B cell (primary cell): ENCODE results near the gene INPP4A. TPM values are rescaled to one million over a fixed set of nuclear protein-coding genes. Genes with fewer than 3 reads are reported as not detected.

Experiments used
- ATAC-seq: fragments of 200-7000 bp; cut with Tn5 transposase; one replicate; pipeline ENCODE4 v1.10.0; 2021; ENCODE audit warnings: low read depth, mild to moderate bottlenecking, moderate number of reproducible peaks, moderate library complexity
- CTCF ChIA-PET: fragments of 350-600 bp; sonication (Branson Sonifier 250); formaldehyde crosslinking; loops from one replicate; lab custom pipeline; 2021; ENCODE audit warnings: antibody characterized with exemption, inconsistent platforms; lab: Charles Lee
- POLR2A ChIA-PET: fragments of 350-600 bp; sonication (Branson Sonifier 250); formaldehyde crosslinking; loops from one replicate; lab custom pipeline; 2021; ENCODE audit warnings: antibody characterized with exemption; lab: Charles Lee
- DNase-seq: peaks from one replicate; pipeline ENCODE4 v3.0.0; 2013
- H2AFZ ChIP-seq: 2 replicates; pipeline ENCODE4 v1.6.1; 2012; ENCODE audit warnings: mild to moderate bottlenecking, low read depth, low read length; ENCODE audit not compliant: insufficient read depth, poor library complexity, severe bottlenecking
- H3K27ac ChIP-seq, 2 donors: 1 replicate in 1 of 2; 2 replicates in 1 of 2; pipeline ENCODE4 v1.5.1; 2012 to 2013; ENCODE audit warnings: low read length in 2 of 2, mild to moderate bottlenecking in 2 of 2, moderate library complexity in 1 of 2
- H3K27me3 ChIP-seq, 4 experiments: fragments of 200-600 bp in 1 of 4; sonication (generic) in 1 of 4; replicated peaks in 1 of 4; 1 replicate in 2 of 4; 2 replicates in 2 of 4; pipeline versions ENCODE4 v1.6.1 to v1.7.0; 2013 to 2016; ENCODE audit warnings: low read length in 3 of 4, mild to moderate bottlenecking in 2 of 4, mixed read lengths in 1 of 4, moderate library complexity in 1 of 4; ENCODE audit not compliant: insufficient read depth in 4 of 4, control insufficient read depth in 3 of 4; ENCODE audit errors: control extremely low read depth in 1 of 4
- H3K36me3 ChIP-seq, 2 experiments: replicated peaks in 1 of 2; 1 replicate in 1 of 2; 2 replicates in 1 of 2; pipeline versions ENCODE4 v1.6.1 to v1.7.1; 2013; ENCODE audit warnings: low read length in 1 of 2; ENCODE audit not compliant: insufficient read depth in 2 of 2, control insufficient read depth in 1 of 2; ENCODE audit errors: control extremely low read depth in 1 of 2, extremely low read depth in 1 of 2
- H3K4me1 ChIP-seq, 2 donors: fragments of 200-600 bp in 1 of 2; sonication (generic) in 1 of 2; 1 replicate in 1 of 2; 2 replicates in 1 of 2; pipeline versions ENCODE4 v1.5.1 to v1.6.1; 2013 to 2017; ENCODE audit warnings: low read length in 2 of 2; ENCODE audit not compliant: control insufficient read depth in 2 of 2, insufficient read depth in 2 of 2
- H3K4me2 ChIP-seq: replicated peaks from 2 replicates; pipeline ENCODE3; 2012; ENCODE audit warnings: mild to moderate bottlenecking, low read depth, low read length; ENCODE audit not compliant: poor library complexity, severe bottlenecking
- H3K4me3 ChIP-seq, 5 experiments: fragments of 200-600 bp in 1 of 5; sonication (generic) in 1 of 5; 1 replicate in 3 of 5; 2 replicates in 2 of 5; pipeline versions ENCODE4 v1.5.1 to v1.7.0; 2011 to 2016; ENCODE audit warnings: low read length in 4 of 5, mild to moderate bottlenecking in 4 of 5, low read depth in 2 of 5, control low read depth in 1 of 5, moderate library complexity in 1 of 5; ENCODE audit not compliant: insufficient read depth in 1 of 5; ENCODE audit errors: control extremely low read depth in 1 of 5, extremely low read depth in 1 of 5
- H3K79me2 ChIP-seq: fragments of 200-600 bp; sonication (generic); one replicate; pipeline ENCODE4 v1.6.0; 2016; ENCODE audit warnings: low read length; ENCODE audit not compliant: control insufficient read depth, insufficient read depth
- H3K9ac ChIP-seq: fragments of 200-600 bp; sonication (generic); 2 replicates; pipeline ENCODE4 v1.6.1; 2017; ENCODE audit warnings: mild to moderate bottlenecking, low read length, moderate library complexity
- H3K9me3 ChIP-seq, 3 donors: one replicate each; pipeline versions ENCODE4 v1.6.1 to v1.7.1; 2013; ENCODE audit warnings: low read length in 2 of 3; ENCODE audit not compliant: control insufficient read depth in 2 of 3, insufficient read depth in 1 of 3; ENCODE audit errors: control extremely low read depth in 1 of 3
- H4K20me1 ChIP-seq: 2 replicates; pipeline ENCODE4 v1.6.0; 2012; ENCODE audit warnings: mild to moderate bottlenecking, low read length; ENCODE audit not compliant: insufficient read depth, control insufficient read depth, poor library complexity, severe bottlenecking
- H3K27ac Mint-ChIP-seq: one replicate; pipeline ENCODE4 v1.8.0; 2021; ENCODE audit warnings: mixed read lengths
- H3K27me3 Mint-ChIP-seq: one replicate; pipeline ENCODE4 v1.8.0; 2021; ENCODE audit warnings: mixed read lengths
- H3K4me1 Mint-ChIP-seq: one replicate; pipeline ENCODE4 v1.8.0; 2021; ENCODE audit warnings: mixed read lengths
- H3K4me3 Mint-ChIP-seq: one replicate; pipeline ENCODE4 v1.8.0; 2021; ENCODE audit warnings: mixed read lengths
- H3K9me3 Mint-ChIP-seq: one replicate; pipeline ENCODE4 v1.8.0; 2022; ENCODE audit warnings: mixed read lengths; ENCODE audit not compliant: insufficient read depth
- EZH2 ChIP-seq: IDR thresholded peaks from 2 replicates; pipeline ENCODE4 v1.6.1; 2012; ENCODE audit warnings: borderline replicate concordance, low read depth, mild to moderate bottlenecking, moderate library complexity, low read length; ENCODE audit not compliant: insufficient read depth, poor library complexity, severe bottlenecking
- WGBS: methylation state at CpG from one replicate; pipeline ENCODE4 v1.1.5; 2013; ENCODE audit warnings: missing lambda C conversion rate; ENCODE audit not compliant: insufficient coverage; 5-methylcytosine and 5-hydroxymethylcytosine counted together
- intact Hi-C: fragments of 100-400 bp; cut with micrococcal nuclease; formaldehyde crosslinking; loops from one replicate; pipeline ENCODE4 v1.10.0; 2022
- polyA plus RNA-seq: library from polyadenylated mRNA; depleted of rRNA; stranded (reverse); fragments of >200 nt; gene quantifications from 2 replicates; pipeline ENCODE4 v1.2.3, GENCODE V29; 2012
- total RNA-seq, 2 donors: library from RNA; stranded (reverse); fragments of 120-200 nt in 1 of 2; gene quantifications; 1 replicate in 1 of 2; 2 replicates in 1 of 2; pipeline versions ENCODE4 v1.2.3 to v1.2.4, GENCODE V29; 2013 to 2022
- TF ChIP-seq, protein P1 (sequence below): fragments of 200-600 bp; IDR thresholded peaks from one replicate; pipeline ENCODE4 v1.8.0; 2022; ENCODE audit warnings: antibody characterized with exemption, mild to moderate bottlenecking

The INPP4A gene
- total and polyA plus RNA-seq, 2 donors (not counting 1 experiment from before 2014, with no cell fraction given), result 10.7 to 22.5 TPM

DNA sequence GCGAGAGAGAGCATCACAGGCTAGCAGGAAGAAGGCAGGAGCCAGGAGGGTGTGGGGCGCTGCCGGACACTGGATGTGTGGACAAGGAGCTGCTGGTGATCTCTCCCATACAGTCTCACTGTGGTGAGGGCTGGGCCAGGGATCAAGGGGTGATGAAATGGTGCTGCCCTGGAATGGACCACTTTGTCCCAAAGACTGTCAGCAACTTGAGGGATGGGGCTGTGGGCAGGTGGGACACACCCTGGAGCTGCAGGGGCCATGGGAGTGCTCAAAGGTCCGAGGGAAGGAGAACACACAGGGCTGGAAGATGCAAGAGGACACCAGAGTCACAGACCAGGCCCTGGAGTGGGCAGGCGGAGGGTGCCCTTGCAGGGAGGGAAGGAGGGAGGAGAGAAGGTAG, 125.7 kb downstream of the INPP4A start:
- Histone ChIP-seq H3K9ac (no peak overlapping the region), H3K79me2 (no peaks in the 10 kb centered on the region), H3K4me2 (no peak overlapping the region), H3K9me3 (no peaks in the 10 kb centered on the region), H3K27me3 (no peaks in the 10 kb centered on the region), H3K36me3 (peaks cover 15 to 27% of the 10 kb centered on the region in 2 experiments), H3K4me3 (no peak overlapping the region), H3K27ac (no peak overlapping the region), H3K4me1 (no peaks in the 10 kb centered on the region), H2AFZ (no peak overlapping the region), H4K20me1 (no peaks in the 10 kb centered on the region)
- Mint-ChIP-seq H3K27me3 (no peaks in the 10 kb centered on the region), H3K9me3 (no peaks in the 10 kb centered on the region), H3K4me3 (no peak overlapping the region), H3K27ac (no peak overlapping the region), H3K4me1 (no peaks in the 10 kb centered on the region)
- WGBS, result 94% methylated on average over 5 of the region's 5 CpGs
- DNase-seq (no peak), ATAC-seq (no peak)
- CTCF ChIA-PET, result interaction anchor here (4.4 kb wide), 1 partner anchor 12 kb away, joined by 31 read pairs; no protein-coding TSS in a partner anchor
- TF ChIP-seq, protein P1, sequence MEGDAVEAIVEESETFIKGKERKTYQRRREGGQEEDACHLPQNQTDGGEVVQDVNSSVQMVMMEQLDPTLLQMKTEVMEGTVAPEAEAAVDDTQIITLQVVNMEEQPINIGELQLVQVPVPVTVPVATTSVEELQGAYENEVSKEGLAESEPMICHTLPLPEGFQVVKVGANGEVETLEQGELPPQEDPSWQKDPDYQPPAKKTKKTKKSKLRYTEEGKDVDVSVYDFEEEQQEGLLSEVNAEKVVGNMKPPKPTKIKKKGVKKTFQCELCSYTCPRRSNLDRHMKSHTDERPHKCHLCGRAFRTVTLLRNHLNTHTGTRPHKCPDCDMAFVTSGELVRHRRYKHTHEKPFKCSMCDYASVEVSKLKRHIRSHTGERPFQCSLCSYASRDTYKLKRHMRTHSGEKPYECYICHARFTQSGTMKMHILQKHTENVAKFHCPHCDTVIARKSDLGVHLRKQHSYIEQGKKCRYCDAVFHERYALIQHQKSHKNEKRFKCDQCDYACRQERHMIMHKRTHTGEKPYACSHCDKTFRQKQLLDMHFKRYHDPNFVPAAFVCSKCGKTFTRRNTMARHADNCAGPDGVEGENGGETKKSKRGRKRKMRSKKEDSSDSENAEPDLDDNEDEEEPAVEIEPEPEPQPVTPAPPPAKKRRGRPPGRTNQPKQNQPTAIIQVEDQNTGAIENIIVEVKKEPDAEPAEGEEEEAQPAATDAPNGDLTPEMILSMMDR, result no peak
- TF ChIP-seq EZH2, result no peak
- POLR2A ChIA-PET, result no interaction called here
- intact Hi-C loops, result no loop called here

- H3K9me3 ChIP-seq, result no peaks in the 10 kb centered on the region
- CTCF ChIA-PET, result interaction anchor here (0.9 to 4.4 kb wide), 2 partner anchors 13 to 158 kb away, joined by 3 to 31 read pairs; no protein-coding TSS in a partner anchor
- Mint-ChIP-seq H3K4me3 (no peak overlapping the region), H3K27me3 (no peaks in the 10 kb centered on the region), H3K4me1 (no peaks in the 10 kb centered on the region), H3K9me3 (no peaks in the 10 kb centered on the region), H3K27ac (no peak overlapping the region)
- H3K9ac ChIP-seq, result no peak overlapping the region
- peaks cover 15 to 20% of the 10 kb centered on the region in 2 experiments for H3K36me3 ChIP-seq
- no peak overlapping the region for H3K27ac ChIP-seq
- no peaks in the 10 kb centered on the region for H3K79me2 ChIP-seq
- no peaks in the 10 kb centered on the region for H3K27me3 ChIP-seq
- no peaks in the 10 kb centered on the region for H3K4me1 ChIP-seq
- H3K4me2 ChIP-seq, result no peak overlapping the region
- POLR2A ChIA-PET, result no interaction called here
- ATAC-seq (no peak), DNase-seq (no peak)
- H3K4me3 ChIP-seq, result no peak overlapping the region
- WGBS, result 95% methylated on average over 12 of the region's 13 CpGs
- TF ChIP-seq EZH2, result no peak
- TF ChIP-seq, protein P1, result no peak
- intact Hi-C loops, result no loop called here
- no peak overlapping the region for H2AFZ ChIP-seq
- no peaks in the 10 kb centered on the region for H4K20me1 ChIP-seq
Observed at GRCh38 chr2:98571121-98571701, 126.6 kb downstream of the INPP4A start.
